IPS-15b (cell line): ENCODE data around the gene PAWR.
"Not testable (repeated sequence)": the region's sequence is repeated elsewhere in the genome, so short reads cannot be mapped to it uniquely, and the experiment has no call there.

Experiments used
- H3K27me3 ChIP-seq: one replicate; pipeline ENCODE4 v1.6.1; 2013; ENCODE audit warnings: low read length; ENCODE audit not compliant: control insufficient read depth, insufficient read depth
- H3K36me3 ChIP-seq: one replicate; pipeline ENCODE4 v1.6.1; 2013; ENCODE audit warnings: low read length; ENCODE audit not compliant: control insufficient read depth, insufficient read depth
- H3K4me1 ChIP-seq: one replicate; pipeline ENCODE4 v1.6.1; 2013; ENCODE audit warnings: mild to moderate bottlenecking, low read length; ENCODE audit not compliant: control insufficient read depth, insufficient read depth
- H3K4me3 ChIP-seq: one replicate; pipeline ENCODE4 v1.5.1; 2013; ENCODE audit warnings: low read depth, low read length
- H3K9ac ChIP-seq: one replicate; pipeline ENCODE4 v1.6.1; 2013; ENCODE audit warnings: low read depth, mild to moderate bottlenecking, low read length
- H3K9me3 ChIP-seq: one replicate; pipeline ENCODE4 v1.6.1; 2013; ENCODE audit warnings: mild to moderate bottlenecking, low read length; ENCODE audit not compliant: control insufficient read depth, insufficient read depth

The PAWR gene

GRCh38 chr12:79638490-79638889 is 52.3 kb downstream of the PAWR start:
- H3K27me3 ChIP-seq = no peaks in the 10 kb centered on the region
- H3K9ac ChIP-seq = no peak overlapping the region
- H3K9me3 ChIP-seq = no peaks in the 10 kb centered on the region
- H3K4me3 ChIP-seq = no peak overlapping the region
- H3K36me3 ChIP-seq = no peaks in the 10 kb centered on the region
- H3K4me1 ChIP-seq = peaks cover 27% of the 10 kb centered on the region

GRCh38 chr12:79637093-79637492 is 53.7 kb downstream of the PAWR start:
- Histone ChIP-seq H3K9ac (no peak overlapping the region), H3K4me1 (peaks cover 18% of the 10 kb centered on the region), H3K27me3 (no peaks in the 10 kb centered on the region), H3K36me3 (no peaks in the 10 kb centered on the region), H3K4me3 (no peak overlapping the region), H3K9me3 (no peaks in the 10 kb centered on the region)

- no peaks in the 10 kb centered on the region for H3K27me3 ChIP-seq
- no peaks in the 10 kb centered on the region for H3K36me3 ChIP-seq
- peaks cover 18% of the 10 kb centered on the region for H3K4me1 ChIP-seq
- H3K9ac ChIP-seq = no peak overlapping the region
- no peaks in the 10 kb centered on the region for H3K9me3 ChIP-seq
- H3K4me3 ChIP-seq = no peak overlapping the region
Observed at GRCh38 chr12:79635676-79636075, 55.1 kb downstream of the PAWR start.

GRCh38 chr12:79634957-79635471 is 55.8 kb downstream of the PAWR start:
- Histone ChIP-seq H3K9me3 (no peaks in the 10 kb centered on the region), H3K36me3 (no peaks in the 10 kb centered on the region), H3K9ac (no peak overlapping the region), H3K4me3 (no peak overlapping the region), H3K4me1 (peaks cover 18% of the 10 kb centered on the region), H3K27me3 (no peaks in the 10 kb centered on the region)

GRCh38 chr12:79629561-79629960 is 61.2 kb downstream of the PAWR start:
- Histone ChIP-seq H3K4me1 (peaks cover 7% of the 10 kb centered on the region), H3K27me3 (no peaks in the 10 kb centered on the region), H3K36me3 (no peaks in the 10 kb centered on the region), H3K4me3 (no peak overlapping the region), H3K9ac (no peak overlapping the region), H3K9me3 (no peaks in the 10 kb centered on the region)

- H3K9ac ChIP-seq, H3K4me3 ChIP-seq, H3K36me3 ChIP-seq, H3K9me3 ChIP-seq, H3K27me3 ChIP-seq: not testable (repeated sequence)
- H3K4me1 ChIP-seq = peaks cover 14% of the 10 kb centered on the region
Observed at GRCh38 chr12:79626735-79627134, 64.0 kb downstream of the PAWR start.

- Histone ChIP-seq H3K36me3 (no peaks in the 10 kb centered on the region), H3K9ac (no peak overlapping the region), H3K9me3 (no peaks in the 10 kb centered on the region), H3K4me1 (peaks cover 14% of the 10 kb centered on the region), H3K4me3 (no peak overlapping the region), H3K27me3 (no peaks in the 10 kb centered on the region)
Observed at GRCh38 chr12:79624378-79624777, 66.4 kb downstream of the PAWR start.

GRCh38 chr12:79619872-79620562 is 70.7 kb downstream of the PAWR start:
- Histone ChIP-seq H3K27me3 (no peaks in the 10 kb centered on the region), H3K4me3 (no peak overlapping the region), H3K9me3 (no peaks in the 10 kb centered on the region), H3K36me3 (peaks cover 3% of the 10 kb centered on the region), H3K4me1 (peaks cover 14% of the 10 kb centered on the region), H3K9ac (no peak overlapping the region)

- Histone ChIP-seq H3K36me3 (peaks cover 3% of the 10 kb centered on the region), H3K4me1 (peaks cover 4% of the 10 kb centered on the region), H3K4me3 (no peak overlapping the region), H3K9ac (no peak overlapping the region), H3K27me3 (no peaks in the 10 kb centered on the region), H3K9me3 (no peaks in the 10 kb centered on the region)
Observed at GRCh38 chr12:79618848-79619404, 71.8 kb downstream of the PAWR start.

- H3K4me1 ChIP-seq = no peaks in the 10 kb centered on the region
- peaks cover 4% of the 10 kb centered on the region for H3K36me3 ChIP-seq
- no peaks in the 10 kb centered on the region for H3K9me3 ChIP-seq
- H3K4me3 ChIP-seq = no peak overlapping the region
- H3K9ac ChIP-seq = no peak overlapping the region
- H3K27me3 ChIP-seq = no peaks in the 10 kb centered on the region
Observed at GRCh38 chr12:79617696-79618095, 73.1 kb downstream of the PAWR start.

GRCh38 chr12:79615596-79616560 is 74.9 kb downstream of the PAWR start:
- peaks cover 6% of the 10 kb centered on the region for H3K36me3 ChIP-seq
- no peak overlapping the region for H3K9ac ChIP-seq
- H3K9me3 ChIP-seq = no peaks in the 10 kb centered on the region
- no peaks in the 10 kb centered on the region for H3K4me1 ChIP-seq
- no peaks in the 10 kb centered on the region for H3K27me3 ChIP-seq
- H3K4me3 ChIP-seq = no peak overlapping the region
